ENCODE results near the gene MCTP1. TPM values are rescaled to one million over a fixed set of nuclear protein-coding genes. Genes with fewer than 3 reads are reported as not detected.
"Not testable (repeated sequence)": the region's sequence is repeated elsewhere in the genome, so short reads cannot be mapped to it uniquely, and the experiment has no call there.

Gene MCTP1
- total RNA-seq, 1 donor from 2014 or later: 12.8 TPM

DNA sequence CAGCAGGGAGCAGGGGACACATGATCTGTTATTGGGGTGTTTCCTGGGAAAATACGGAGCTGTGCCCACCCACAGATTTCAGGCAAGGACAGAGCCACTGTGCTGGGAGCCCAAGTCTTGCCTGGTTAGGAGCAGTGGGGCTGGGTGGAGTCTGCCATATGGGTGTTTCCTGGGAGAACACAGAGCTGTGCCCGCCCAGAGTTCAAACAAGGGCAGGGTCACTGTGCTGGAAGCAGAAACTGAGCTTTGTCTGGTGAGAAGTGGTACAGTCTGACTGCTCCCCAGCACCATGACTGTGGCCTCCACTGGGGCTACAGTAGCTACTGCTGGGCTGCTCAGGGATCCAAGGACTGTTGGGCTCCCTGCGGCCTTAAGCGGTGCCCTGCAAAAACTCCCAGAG, 135.5 kb downstream of the MCTP1 start:
- Histone ChIP-seq H3K9me3 (no peaks in the 10 kb centered on the region), H3K27ac (no peak overlapping the region), H3K4me3 (no peak overlapping the region), H3K36me3 (no peaks in the 10 kb centered on the region), H3K27me3 (no peaks in the 10 kb centered on the region), H3K4me1 (no peaks in the 10 kb centered on the region)
- DNase-seq (ENCODE audit: extremely low spot score in 2 of 2): no peak
- intact Hi-C loops (cut with DNase I): no loop called here
- no peak for TF ChIP-seq POLR2A (IDR thresholded peaks at IDR 0.05)
- no peak for TF ChIP-seq POLR2AphosphoS5 (IDR thresholded peaks at IDR 0.05; ENCODE audit: insufficient read depth in 1 of 2, low read depth in 1 of 2)
- TF ChIP-seq, protein P1, sequence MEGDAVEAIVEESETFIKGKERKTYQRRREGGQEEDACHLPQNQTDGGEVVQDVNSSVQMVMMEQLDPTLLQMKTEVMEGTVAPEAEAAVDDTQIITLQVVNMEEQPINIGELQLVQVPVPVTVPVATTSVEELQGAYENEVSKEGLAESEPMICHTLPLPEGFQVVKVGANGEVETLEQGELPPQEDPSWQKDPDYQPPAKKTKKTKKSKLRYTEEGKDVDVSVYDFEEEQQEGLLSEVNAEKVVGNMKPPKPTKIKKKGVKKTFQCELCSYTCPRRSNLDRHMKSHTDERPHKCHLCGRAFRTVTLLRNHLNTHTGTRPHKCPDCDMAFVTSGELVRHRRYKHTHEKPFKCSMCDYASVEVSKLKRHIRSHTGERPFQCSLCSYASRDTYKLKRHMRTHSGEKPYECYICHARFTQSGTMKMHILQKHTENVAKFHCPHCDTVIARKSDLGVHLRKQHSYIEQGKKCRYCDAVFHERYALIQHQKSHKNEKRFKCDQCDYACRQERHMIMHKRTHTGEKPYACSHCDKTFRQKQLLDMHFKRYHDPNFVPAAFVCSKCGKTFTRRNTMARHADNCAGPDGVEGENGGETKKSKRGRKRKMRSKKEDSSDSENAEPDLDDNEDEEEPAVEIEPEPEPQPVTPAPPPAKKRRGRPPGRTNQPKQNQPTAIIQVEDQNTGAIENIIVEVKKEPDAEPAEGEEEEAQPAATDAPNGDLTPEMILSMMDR (IDR thresholded peaks at IDR 0.05): no peak

DNA sequence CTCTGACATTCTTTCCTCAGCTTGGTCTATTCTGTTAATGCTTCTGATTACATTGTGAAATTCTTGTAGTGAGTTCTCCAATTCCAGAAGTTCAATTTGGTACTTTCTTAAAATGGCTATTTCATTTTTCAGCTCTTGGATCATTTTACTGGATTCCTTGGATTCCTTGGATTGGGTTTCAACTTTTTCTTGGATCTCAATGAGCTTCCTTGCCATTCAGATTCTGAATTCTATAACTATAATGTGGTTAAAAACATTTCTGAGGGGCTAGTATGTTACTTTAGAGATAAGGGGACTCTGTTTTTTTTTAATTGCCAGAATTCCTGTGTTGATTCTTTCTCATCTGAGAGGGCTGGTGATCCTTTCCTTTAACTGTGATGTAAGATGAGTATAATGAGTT, 136.4 kb downstream of the MCTP1 start:
- H3K27ac ChIP-seq: no peak overlapping the region
- intact Hi-C loops (cut with DNase I): no loop called here
- no peak overlapping the region for H3K4me3 ChIP-seq
- H3K9me3 ChIP-seq: no peaks in the 10 kb centered on the region
- H3K4me1 ChIP-seq: no peaks in the 10 kb centered on the region
- H3K36me3 ChIP-seq: no peaks in the 10 kb centered on the region
- H3K27me3 ChIP-seq: no peaks in the 10 kb centered on the region
- no peak for DNase-seq (ENCODE audit: extremely low spot score in 2 of 2)
- no peak for TF ChIP-seq POLR2A (IDR thresholded peaks at IDR 0.05)
- TF ChIP-seq POLR2AphosphoS5 (IDR thresholded peaks at IDR 0.05; ENCODE audit: insufficient read depth in 1 of 2, low read depth in 1 of 2): no peak
- TF ChIP-seq, protein P1 (IDR thresholded peaks at IDR 0.05): no peak

DNA sequence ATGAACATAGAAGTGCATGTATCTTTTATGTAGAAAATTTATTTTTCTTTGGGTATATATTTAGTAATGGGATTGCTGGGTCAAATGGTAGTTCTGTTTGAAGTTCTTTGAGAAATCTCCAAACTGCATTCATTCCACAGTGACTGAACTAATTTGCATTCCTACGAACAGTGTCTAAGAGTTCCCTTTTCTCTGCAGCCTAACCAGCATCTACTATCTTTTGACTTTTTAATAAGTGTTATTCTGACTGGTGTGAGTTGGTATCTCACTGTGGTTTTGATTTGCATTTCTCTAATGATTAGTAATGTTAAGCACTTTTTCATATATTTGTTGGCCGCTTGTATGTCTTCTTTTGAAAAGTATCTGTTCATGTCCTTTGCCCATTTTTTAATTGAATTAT, 141.0 kb downstream of the MCTP1 start:
- H3K4me1 ChIP-seq; DNase-seq (ENCODE audit: extremely low spot score in 2 of 2); intact Hi-C loops (cut with DNase I); H3K27ac ChIP-seq; H3K36me3 ChIP-seq; H3K9me3 ChIP-seq; H3K27me3 ChIP-seq; H3K4me3 ChIP-seq: not testable (repeated sequence)

DNA sequence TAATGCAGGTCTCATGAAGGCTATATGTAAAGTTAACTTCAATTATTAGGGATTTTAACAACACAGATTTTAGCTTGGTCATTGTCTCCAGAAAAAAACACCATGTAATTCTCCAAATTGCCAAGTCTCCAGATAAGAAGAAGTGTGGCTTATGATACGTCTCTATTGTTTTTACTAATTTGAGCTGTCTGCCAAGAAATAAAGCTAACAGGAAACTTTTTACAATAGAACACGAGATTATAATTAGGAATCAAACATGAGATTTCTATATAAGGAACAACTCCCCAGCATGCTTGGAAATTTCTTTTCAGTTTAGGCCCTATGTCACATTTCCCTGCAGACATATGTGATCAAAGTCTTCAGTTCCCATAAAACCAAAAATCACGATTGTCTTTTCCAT, 142.7 kb downstream of the MCTP1 start:
- no peak for DNase-seq (ENCODE audit: extremely low spot score in 2 of 2)
- Histone ChIP-seq H3K9me3 (no peaks in the 10 kb centered on the region), H3K27ac (no peak overlapping the region), H3K4me1 (no peaks in the 10 kb centered on the region), H3K36me3 (no peaks in the 10 kb centered on the region), H3K27me3 (no peaks in the 10 kb centered on the region), H3K4me3 (no peak overlapping the region)
- TF ChIP-seq, protein P1 (IDR thresholded peaks at IDR 0.05): no peak
- peak in 1 of 2 donors; percentile 73 for TF ChIP-seq POLR2AphosphoS5 (IDR thresholded peaks at IDR 0.05; ENCODE audit: insufficient read depth in 1 of 2, low read depth in 1 of 2)
- intact Hi-C loops (cut with DNase I): no loop called here

DNA sequence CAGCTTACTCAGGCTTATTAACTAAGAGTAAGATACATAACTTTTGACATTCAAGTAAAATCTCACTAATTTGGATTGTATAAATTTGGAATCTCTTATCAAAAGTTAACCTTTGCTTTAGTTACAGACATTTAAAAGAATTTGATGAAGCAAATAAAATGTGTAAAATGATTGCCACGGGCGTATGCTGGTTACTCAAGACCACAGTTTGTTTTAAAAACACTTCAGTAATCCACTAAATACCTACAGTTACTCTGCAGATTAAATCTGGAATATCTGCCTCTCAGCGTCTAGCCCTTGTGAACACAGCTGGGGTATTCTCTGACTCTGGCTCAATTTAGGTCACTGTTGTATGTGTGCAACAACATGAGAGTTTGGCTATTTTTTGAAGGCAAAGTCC, 143.8 kb downstream of the MCTP1 start:
- no peaks in the 10 kb centered on the region for H3K27me3 ChIP-seq

More for the DNA sequence above, 143.8 kb downstream of the MCTP1 start:
- no peaks in the 10 kb centered on the region for H3K36me3 ChIP-seq
- intact Hi-C loops (cut with DNase I): no loop called here
- H3K27ac ChIP-seq: no peak overlapping the region
- no peak for TF ChIP-seq POLR2A (IDR thresholded peaks at IDR 0.05)
- TF ChIP-seq POLR2AphosphoS5 (IDR thresholded peaks at IDR 0.05; ENCODE audit: insufficient read depth in 1 of 2, low read depth in 1 of 2): no peak
- TF ChIP-seq, protein P1 (IDR thresholded peaks at IDR 0.05): no peak
- no peak overlapping the region for H3K4me3 ChIP-seq
- no peak for DNase-seq (ENCODE audit: extremely low spot score in 2 of 2)
- H3K4me1 ChIP-seq: no peaks in the 10 kb centered on the region
- H3K9me3 ChIP-seq: no peaks in the 10 kb centered on the region

Data from vagina (tissue), 2 donors.